ENCODE measurements around the gene BPNT1. TPM values are rescaled to one million over a fixed set of nuclear protein-coding genes. Genes with fewer than 3 reads are reported as not detected.

The BPNT1 gene
- total RNA-seq, 1 donor from 2014 or later = 17.5 TPM

- Mint-ChIP-seq H3K27me3 (ENCODE audit: unreplicated experiment) (no peaks in the 10 kb centered on the region), H3K36me3 (ENCODE audit: low read depth, unreplicated experiment) (peaks cover 11% of the 10 kb centered on the region), H3K27ac (ENCODE audit: unreplicated experiment) (no peak overlapping the region), H3K4me3 (ENCODE audit: unreplicated experiment) (no peak overlapping the region), H3K9me3 (ENCODE audit: unreplicated experiment) (no peaks in the 10 kb centered on the region), H3K4me1 (ENCODE audit: unreplicated experiment) (no peaks in the 10 kb centered on the region)
- DNase-seq (ENCODE audit: low spot score) = no peak
- TF ChIP-seq CTCF (IDR thresholded peaks at IDR 0.05; ENCODE audit: unreplicated experiment) = no peak
Observed at GRCh38 chr1:220076861-220077762, 12.5 kb downstream of the BPNT1 start.

GRCh38 chr1:220067269-220068204 is 22.1 kb downstream of the BPNT1 start:
- TF ChIP-seq CTCF (IDR thresholded peaks at IDR 0.05; ENCODE audit: unreplicated experiment) = no peak
- H3K27me3 Mint-ChIP-seq (ENCODE audit: unreplicated experiment) = no peaks in the 10 kb centered on the region
- no peak overlapping the region for H3K27ac Mint-ChIP-seq (ENCODE audit: unreplicated experiment)
- H3K36me3 Mint-ChIP-seq (ENCODE audit: low read depth, unreplicated experiment) = peaks cover 13% of the 10 kb centered on the region
- H3K4me1 Mint-ChIP-seq (ENCODE audit: unreplicated experiment) = no peaks in the 10 kb centered on the region
- no peak for DNase-seq (ENCODE audit: low spot score)
- no peak overlapping the region for H3K4me3 Mint-ChIP-seq (ENCODE audit: unreplicated experiment)
- no peaks in the 10 kb centered on the region for H3K9me3 Mint-ChIP-seq (ENCODE audit: unreplicated experiment)

- Mint-ChIP-seq H3K36me3 (ENCODE audit: low read depth, unreplicated experiment) (peaks cover 19% of the 10 kb centered on the region), H3K27ac (ENCODE audit: unreplicated experiment) (no peak overlapping the region), H3K4me3 (ENCODE audit: unreplicated experiment) (peak overlapping the region; percentile 15), H3K4me1 (ENCODE audit: unreplicated experiment) (no peaks in the 10 kb centered on the region), H3K9me3 (ENCODE audit: unreplicated experiment) (no peaks in the 10 kb centered on the region), H3K27me3 (ENCODE audit: unreplicated experiment) (no peaks in the 10 kb centered on the region)
- no peak for TF ChIP-seq CTCF (IDR thresholded peaks at IDR 0.05; ENCODE audit: unreplicated experiment)
- DNase-seq (ENCODE audit: low spot score) = no peak
Observed at GRCh38 chr1:220062629-220063028, 27.0 kb downstream of the BPNT1 start.

GRCh38 chr1:220060876-220061275 is 28.7 kb downstream of the BPNT1 start:
- Mint-ChIP-seq H3K27me3 (ENCODE audit: unreplicated experiment) (no peaks in the 10 kb centered on the region), H3K36me3 (ENCODE audit: low read depth, unreplicated experiment) (peaks cover 23% of the 10 kb centered on the region), H3K9me3 (ENCODE audit: unreplicated experiment) (no peaks in the 10 kb centered on the region), H3K4me3 (ENCODE audit: unreplicated experiment) (no peak overlapping the region), H3K27ac (ENCODE audit: unreplicated experiment) (no peak overlapping the region), H3K4me1 (ENCODE audit: unreplicated experiment) (no peaks in the 10 kb centered on the region)
- no peak for DNase-seq (ENCODE audit: low spot score)
- no peak for TF ChIP-seq CTCF (IDR thresholded peaks at IDR 0.05; ENCODE audit: unreplicated experiment)
